ENCODE results near the gene RIOK1. TPM values are rescaled to one million over a fixed set of nuclear protein-coding genes. Genes with fewer than 3 reads are reported as not detected.
A peak's percentile ranks its signal among the peaks of the same experiment; 100 is the strongest.

RIOK1 gene
- total RNA-seq, 1 experiment from 2014 or later: 39.9 TPM

GRCh38 chr6:7392402-7392801, 2.8 kb downstream of the RIOK1 start:
- Histone ChIP-seq H3K36me3 (ENCODE audit: low read depth, low read length) (peaks cover 21% of the 10 kb centered on the region; the same call in 1 of the 2 replicates), H3K27me3 (ENCODE audit: low read length) (no peaks in the 10 kb centered on the region), H3K79me2 (ENCODE audit: low read length) (peaks cover 42% of the 10 kb centered on the region), H3K4me1 (ENCODE audit: insufficient read depth, low read length) (peaks cover 20% of the 10 kb centered on the region), H3K4me2 (ENCODE audit: low read length) (peak overlapping the region; percentile 92; the same call in 1 of the 2 replicates), H3K9me3 (ENCODE audit: low read length) (no peaks in the 10 kb centered on the region), H3K4me3 (ENCODE audit: low read length) (no peak overlapping the region), H4K20me1 (ENCODE audit: low read length) (peaks cover 8% of the 10 kb centered on the region; the same call in 1 of the 2 replicates), H3K9me2 (replicated peaks; ENCODE audit: low read length) (no peaks in the 10 kb centered on the region), H2AFZ (ENCODE audit: low read length) (no peak overlapping the region), H3K9ac (ENCODE audit: low read length) (no peak overlapping the region), H3K27ac (ENCODE audit: low read length) (no peak overlapping the region), H3F3A (ENCODE audit: low read length, unreplicated experiment) (no peaks in the 10 kb centered on the region)
- ATAC-seq: no peak
- ChIA-PET POLR2A (ENCODE audit: unreplicated experiment) (interaction anchor here (0.7 kb wide), 1 partner anchor 562 kb away, joined by 9 read pairs; no protein-coding TSS in a partner anchor), CTCF (no interaction called here)
- no peak for DNase-seq
- no TSS peak for BruUV-seq (replicated peaks)
- no peak for TF ChIP-seq EZH2 (IDR thresholded peaks at IDR 0.05; ENCODE audit: low read length, unreplicated experiment)
- intact Hi-C loops (cut with micrococcal nuclease): no loop called here

GRCh38 chr6:7401075-7401474, 11.5 kb downstream of the RIOK1 start:
- H3F3A ChIP-seq (ENCODE audit: low read length, unreplicated experiment): no peaks in the 10 kb centered on the region
- H3K4me1 ChIP-seq (ENCODE audit: insufficient read depth, low read length): peaks cover 16% of the 10 kb centered on the region
- H3K9me2 ChIP-seq (replicated peaks; ENCODE audit: low read length): no peaks in the 10 kb centered on the region
- no peaks in the 10 kb centered on the region for H3K79me2 ChIP-seq (ENCODE audit: low read length)
- no peaks in the 10 kb centered on the region for H4K20me1 ChIP-seq (ENCODE audit: low read length)
- no peak for TF ChIP-seq EZH2 (IDR thresholded peaks at IDR 0.05; ENCODE audit: low read length, unreplicated experiment)
- TF ChIP-seq EZH2phosphoT487 (IDR thresholded peaks at IDR 0.05; ENCODE audit: borderline replicate concordance, low read length): no peak
- TF ChIP-seq CTCF (conservative IDR thresholded peaks at IDR 0.05; ENCODE audit: low read depth, low read length): no peak
- H3K4me3 ChIP-seq (ENCODE audit: low read length): no peak overlapping the region; the same call in 1 of the 2 replicates
- peak; percentile 86 for DNase-seq
- ATAC-seq: peak; percentile 100
- ChIA-PET CTCF (no interaction called here), POLR2A (ENCODE audit: unreplicated experiment) (no interaction called here)
- H3K9me3 ChIP-seq (ENCODE audit: low read length): no peaks in the 10 kb centered on the region
- H3K27me3 ChIP-seq (ENCODE audit: low read length): no peaks in the 10 kb centered on the region
- intact Hi-C loops (cut with micrococcal nuclease): loop anchor here (10.0 kb wide), 1 partner anchor 726 kb away; no protein-coding TSS in a partner anchor
- BruUV-seq (replicated peaks): no TSS peak
- H3K4me2 ChIP-seq (ENCODE audit: low read length): peak overlapping the region; percentile 28
- H3K27ac ChIP-seq (ENCODE audit: low read length): peak overlapping the region; percentile 43
- H2AFZ ChIP-seq (ENCODE audit: low read length): no peak overlapping the region
- peaks cover 47% of the 10 kb centered on the region for H3K36me3 ChIP-seq (ENCODE audit: low read depth, low read length)
- no peak overlapping the region for H3K9ac ChIP-seq (ENCODE audit: low read length)

- Histone ChIP-seq H3K4me3 (ENCODE audit: low read length) (no peak overlapping the region), H3K4me2 (ENCODE audit: low read length) (no peak overlapping the region), H3K79me2 (ENCODE audit: low read length) (no peaks in the 10 kb centered on the region), H3K36me3 (ENCODE audit: low read depth, low read length) (peaks cover 52% of the 10 kb centered on the region), H3K4me1 (ENCODE audit: insufficient read depth, low read length) (peaks cover 16% of the 10 kb centered on the region), H3K9ac (ENCODE audit: low read length) (no peak overlapping the region), H3K9me3 (ENCODE audit: low read length) (no peaks in the 10 kb centered on the region), H3K9me2 (replicated peaks; ENCODE audit: low read length) (no peaks in the 10 kb centered on the region), H2AFZ (ENCODE audit: low read length) (no peak overlapping the region), H4K20me1 (ENCODE audit: low read length) (no peaks in the 10 kb centered on the region), H3K27me3 (ENCODE audit: low read length) (no peaks in the 10 kb centered on the region), H3K27ac (ENCODE audit: low read length) (no peak overlapping the region), H3F3A (ENCODE audit: low read length, unreplicated experiment) (no peaks in the 10 kb centered on the region)
- no TSS peak for BruUV-seq (replicated peaks)
- intact Hi-C loops (cut with micrococcal nuclease): loop anchor here (10.0 kb wide), 1 partner anchor 728 kb away; no protein-coding TSS in a partner anchor
- ChIA-PET CTCF (no interaction called here), POLR2A (ENCODE audit: unreplicated experiment) (no interaction called here)
- DNase-seq: no peak
- TF ChIP-seq CTCF (conservative IDR thresholded peaks at IDR 0.05; ENCODE audit: low read depth, low read length) (no peak), EZH2phosphoT487 (IDR thresholded peaks at IDR 0.05; ENCODE audit: borderline replicate concordance, low read length) (no peak), EZH2 (IDR thresholded peaks at IDR 0.05; ENCODE audit: low read length, unreplicated experiment) (no peak)
- no peak for ATAC-seq
These were observed 13.1 kb downstream of the RIOK1 start for GRCh38 chr6:7402716-7403115.
